GM23248 (cell line): ENCODE data around the gene ZNF729. TPM values are rescaled to one million over a fixed set of nuclear protein-coding genes. Genes with fewer than 3 reads are reported as not detected.
"Not testable (repeated sequence)": the region's sequence is repeated elsewhere in the genome, so short reads cannot be mapped to it uniquely, and the experiment has no call there.

Experiments used
- DNase-seq: peaks from one replicate; pipeline ENCODE4 v3.0.0-alpha.2; 2015
- H2AFZ ChIP-seq: fragments of 200-600 bp; sonication (generic); 2 replicates; pipeline ENCODE4 v1.6.1; 2016; ENCODE audit warnings: antibody characterized with exemption
- H3F3A ChIP-seq: fragments of 200-600 bp; sonication (generic); 2 replicates; pipeline ENCODE4 v1.6.1; 2016; ENCODE audit warnings: mild to moderate bottlenecking, antibody characterized with exemption, mixed run types; ENCODE audit not compliant: insufficient read depth
- H3K27ac ChIP-seq: fragments of 200-600 bp; sonication (generic); 2 replicates; pipeline ENCODE4 v1.5.1; 2016; ENCODE audit warnings: mild to moderate bottlenecking
- H3K27me3 ChIP-seq: fragments of 200-600 bp; sonication (generic); replicated peaks from 2 replicates; pipeline ENCODE4 v1.6.1; 2016; ENCODE audit warnings: mild to moderate bottlenecking; ENCODE audit not compliant: insufficient read depth
- H3K36me3 ChIP-seq: fragments of 200-600 bp; sonication (generic); 2 replicates; pipeline ENCODE4 v1.6.1; 2016; ENCODE audit warnings: low read depth, mild to moderate bottlenecking
- H3K4me1 ChIP-seq: fragments of 200-600 bp; sonication (generic); 2 replicates; pipeline ENCODE4 v1.6.1; 2016; ENCODE audit warnings: mild to moderate bottlenecking; ENCODE audit not compliant: insufficient read depth
- H3K4me2 ChIP-seq: fragments of 200-600 bp; sonication (generic); one replicate; pipeline ENCODE4 v1.6.1; 2016; ENCODE audit warnings: mild to moderate bottlenecking; ENCODE audit not compliant: unreplicated experiment
- H3K4me3 ChIP-seq: fragments of 200-600 bp; sonication (generic); 2 replicates; pipeline ENCODE4 v1.5.1; 2016; ENCODE audit warnings: mild to moderate bottlenecking
- H3K79me2 ChIP-seq: fragments of 200-600 bp; sonication (generic); 2 replicates; pipeline ENCODE4 v1.6.1; 2016; ENCODE audit warnings: mild to moderate bottlenecking; ENCODE audit not compliant: insufficient read depth
- H3K9ac ChIP-seq: fragments of 200-600 bp; sonication (generic); 2 replicates; pipeline ENCODE4 v1.6.1; 2016; ENCODE audit warnings: mild to moderate bottlenecking
- H3K9me2 ChIP-seq: fragments of 200-600 bp; sonication (generic); 2 replicates; pipeline ENCODE4 v1.6.1; 2016; ENCODE audit warnings: mixed run types, mild to moderate bottlenecking, moderate library complexity; ENCODE audit not compliant: insufficient read depth
- H3K9me3 ChIP-seq: fragments of 200-600 bp; sonication (generic); one replicate; pipeline ENCODE4 v1.6.1; 2017; ENCODE audit warnings: low read depth
- H4K20me1 ChIP-seq: fragments of 200-600 bp; sonication (generic); 2 replicates; pipeline ENCODE4 v1.6.0; 2016; ENCODE audit not compliant: insufficient read depth
- EZH2 ChIP-seq: fragments of 200-600 bp; sonication (generic); IDR thresholded peaks from 2 replicates; pipeline ENCODE4 v1.6.1; 2018; ENCODE audit warnings: antibody characterized with exemption, mild to moderate bottlenecking; ENCODE audit not compliant: insufficient read depth, poor library complexity, severe bottlenecking
- EZH2phosphoT487 ChIP-seq: fragments of 200-600 bp; sonication (generic); IDR thresholded peaks from 2 replicates; pipeline ENCODE4 v1.6.1; 2018; ENCODE audit warnings: antibody characterized with exemption, moderate library complexity, mild to moderate bottlenecking, low read depth; ENCODE audit not compliant: insufficient read depth
- WGBS, 2 experiments: methylation state at CpG; one replicate each; pipeline ENCODE4 v1.1.6; 2015 to 2017; ENCODE audit warnings: low lambda C conversion rate in 2 of 2, low coverage in 1 of 2; ENCODE audit errors: missing lambda C conversion rate in 2 of 2; 5-methylcytosine and 5-hydroxymethylcytosine counted together
- in situ Hi-C: fragments of 300-500 bp; cut with MboI; formaldehyde crosslinking; loops from 2 replicates; pipeline ENCODE4 v1.15.0; 2020
- polyA plus RNA-seq: library from polyadenylated mRNA; unstranded; fragments of >200 nt; fragmentation: Nextera tagmentation; extraction: Ambion mirVana; gene quantifications from 2 replicates; pipeline ENCODE4 v1.2.1, GENCODE V29; 2016
- total RNA-seq: library from RNA; depleted of rRNA; stranded (reverse); fragments of >200 nt; shearing (Covaris generic); gene quantifications from 2 replicates; pipeline ENCODE4 v1.2.3, GENCODE V29; 2014

ZNF729 gene
- total and polyA plus RNA-seq, 2 experiments from 2014 or later, result not detected

- in situ Hi-C loops, result no loop called here
- Histone ChIP-seq H3K9me3 (no peaks in the 10 kb centered on the region), H2AFZ (no peak overlapping the region), H3K27me3 (no peaks in the 10 kb centered on the region), H4K20me1 (no peaks in the 10 kb centered on the region), H3K4me1 (no peaks in the 10 kb centered on the region), H3K4me3 (no peak overlapping the region), H3K9me2 (no peaks in the 10 kb centered on the region), H3K4me2 (no peak overlapping the region), H3K9ac (no peak overlapping the region), H3K79me2 (no peaks in the 10 kb centered on the region), H3F3A (no peaks in the 10 kb centered on the region), H3K27ac (no peak overlapping the region), H3K36me3 (no peaks in the 10 kb centered on the region)
- TF ChIP-seq EZH2phosphoT487 (no peak), EZH2 (no peak)
- 9 to 13% methylated on average over 17 to 37 of the region's 37 CpGs for WGBS, 2 experiments
- DNase-seq, result no peak
Observed at GRCh38 chr19:22261596-22261995, 24.6 kb upstream of the ZNF729 start.

- in situ Hi-C loops, result no loop called here
- no peaks in the 10 kb centered on the region for H3K27me3 ChIP-seq
- H3F3A ChIP-seq, result no peaks in the 10 kb centered on the region
- no peaks in the 10 kb centered on the region for H3K79me2 ChIP-seq
- no peak overlapping the region for H3K4me3 ChIP-seq
- no peaks in the 10 kb centered on the region for H3K36me3 ChIP-seq
- DNase-seq, result no peak
- TF ChIP-seq EZH2phosphoT487 (no peak), EZH2 (no peak)
- no peaks in the 10 kb centered on the region for H3K9me3 ChIP-seq
- H4K20me1 ChIP-seq, result no peaks in the 10 kb centered on the region
- 36 to 40% methylated on average over 5 of the region's 5 CpGs for WGBS, 2 experiments
- H2AFZ ChIP-seq, result no peak overlapping the region
- no peak overlapping the region for H3K4me2 ChIP-seq
- H3K9me2 ChIP-seq, result no peaks in the 10 kb centered on the region
- no peak overlapping the region for H3K9ac ChIP-seq
- H3K27ac ChIP-seq, result no peak overlapping the region
- H3K4me1 ChIP-seq, result no peaks in the 10 kb centered on the region
Observed at GRCh38 chr19:22263121-22263520, 23.1 kb upstream of the ZNF729 start.

GRCh38 chr19:22321554-22321953 is 35.3 kb downstream of the ZNF729 start:
- in situ Hi-C loops, H3K4me3 ChIP-seq, H3K27ac ChIP-seq, H3F3A ChIP-seq, H4K20me1 ChIP-seq, H3K9me2 ChIP-seq, H3K79me2 ChIP-seq, H3K9me3 ChIP-seq, H2AFZ ChIP-seq, H3K27me3 ChIP-seq, H3K4me1 ChIP-seq, H3K9ac ChIP-seq, DNase-seq, H3K4me2 ChIP-seq, H3K36me3 ChIP-seq: not testable (repeated sequence)
- WGBS, 2 experiments, result 45 to 72% methylated on average over 6 to 24 of the region's 27 CpGs

- Histone ChIP-seq H4K20me1 (no peaks in the 10 kb centered on the region), H3K36me3 (no peaks in the 10 kb centered on the region), H3K4me2 (no peak overlapping the region), H3K27me3 (no peaks in the 10 kb centered on the region), H3K4me1 (no peaks in the 10 kb centered on the region), H3K9ac (no peak overlapping the region), H3K9me3 (no peaks in the 10 kb centered on the region), H3K9me2 (no peaks in the 10 kb centered on the region), H2AFZ (no peak overlapping the region), H3K4me3 (no peak overlapping the region), H3K79me2 (no peaks in the 10 kb centered on the region), H3F3A (no peaks in the 10 kb centered on the region), H3K27ac (no peak overlapping the region)
- no peak for TF ChIP-seq EZH2
- TF ChIP-seq EZH2phosphoT487, result no peak
- 31 to 42% methylated on average over 4 of the region's 4 CpGs for WGBS, 2 experiments
- no peak for DNase-seq
- in situ Hi-C loops, result no loop called here
Observed at GRCh38 chr19:22326219-22326618, 40.0 kb downstream of the ZNF729 start.

- in situ Hi-C loops, result no loop called here
- Histone ChIP-seq H3K36me3 (no peaks in the 10 kb centered on the region), H2AFZ (no peak overlapping the region), H3K4me1 (no peaks in the 10 kb centered on the region), H3F3A (no peaks in the 10 kb centered on the region), H3K4me2 (no peak overlapping the region), H3K9me2 (no peaks in the 10 kb centered on the region), H3K27me3 (no peaks in the 10 kb centered on the region), H3K9ac (no peak overlapping the region), H3K27ac (no peak overlapping the region), H3K9me3 (no peaks in the 10 kb centered on the region), H3K4me3 (no peak overlapping the region), H4K20me1 (no peaks in the 10 kb centered on the region), H3K79me2 (no peaks in the 10 kb centered on the region)
- DNase-seq, result no peak
- TF ChIP-seq EZH2phosphoT487 (no peak), EZH2 (no peak)
- WGBS, 2 experiments, result 27 to 44% methylated on average over 3 of the region's 3 CpGs
Observed at GRCh38 chr19:22327321-22327720, 41.1 kb downstream of the ZNF729 start.
